ENCODE measurements around the gene OLFML2A. TPM values are rescaled to one million over a fixed set of nuclear protein-coding genes. Genes with fewer than 3 reads are reported as not detected.

Gene OLFML2A
- 15.3 to 23.0 TPM (median 21.6 TPM) in 5 replicates for total RNA-seq (2022; extraction: Qiagen RNA extraction; ENCODE audit: low read depth)

GRCh38 chr9:124776954-124777648 lies at the start of gene OLFML2A:
OLFML2A (plus strand) TSS chr9:124777133; CDS start chr9:124777271, 138 bp downstream.

GRCh38 chr9:124771021-124771866 lies 5.7 kb upstream of the OLFML2A start, which contains the start of gene NR6A1:
NR6A1 (minus strand) TSS chr9:124771311.

GRCh38 chr9:124852829-124853531 lies 76.0 kb downstream of the OLFML2A start, which contains the start of gene WDR38:
WDR38 (plus strand) TSS chr9:124853460; CDS start chr9:124853532, 72 bp downstream.

GRCh38 chr9:124861342-124862229 lies 84.7 kb downstream of the OLFML2A start, which contains the start of the genes ARPC5L and RPL35:
ARPC5L (plus strand) TSS chr9:124862130; CDS start chr9:124869291, 7,161 bp downstream.
RPL35 (minus strand) TSS chr9:124861957; CDS start chr9:124861912, 45 bp downstream.

Other genes starting within 250 kb of the OLFML2A start
- 1.7 to 1.9 TPM (median 1.7 TPM) in 5 replicates for gene NR6A1, start 5.8 kb upstream of the OLFML2A start, total RNA-seq (2022; extraction: Qiagen RNA extraction; ENCODE audit: low read depth)
- 0.21 to 0.23 TPM in 2 of 5 replicates, not detected in the others for gene WDR38, start 76.3 kb downstream of the OLFML2A start, total RNA-seq (2022; extraction: Qiagen RNA extraction; ENCODE audit: low read depth)
- gene RPL35, start 84.8 kb downstream of the OLFML2A start, total RNA-seq (2022; extraction: Qiagen RNA extraction; ENCODE audit: low read depth): 2,799 to 3,193 TPM (median 2,947 TPM) in 5 replicates
- gene ARPC5L, start 85.0 kb downstream of the OLFML2A start, total RNA-seq (2022; extraction: Qiagen RNA extraction; ENCODE audit: low read depth): 62.7 to 78.3 TPM (median 74.8 TPM) in 5 replicates
- 9.1 to 11.1 TPM (median 10.7 TPM) in 5 replicates for gene GOLGA1, start 163.9 kb downstream of the OLFML2A start, total RNA-seq (2022; extraction: Qiagen RNA extraction; ENCODE audit: low read depth)

All from A549 treated with RU486 at 1 μM for 4 hours (cell line).